Activated CD4-positive, alpha-beta T cell treated with anti-CD3 and anti-CD28 coated beads, Interleukin-2, amount 10 ng/mL, durations not matched to agents 7 days and 5 days (primary cell): ENCODE measurements around the gene RFC5. TPM values are rescaled to one million over a fixed set of nuclear protein-coding genes. Genes with fewer than 3 reads are reported as not detected.

ENCODE experiments used
- CTCF ChIA-PET: fragments of 350-600 bp; sonication (Branson Sonifier 250); formaldehyde crosslinking; loops from one replicate; lab custom pipeline; 2021; ENCODE audit warnings: antibody characterized with exemption; lab: Charles Lee
- POLR2A ChIA-PET: fragments of 350-600 bp; sonication (Branson Sonifier 250); formaldehyde crosslinking; loops from one replicate; lab custom pipeline; 2021; ENCODE audit warnings: antibody characterized with exemption; lab: Charles Lee
- DNase-seq: peaks from one replicate; pipeline ENCODE4 v3.0.0-alpha.2; 2020
- H3K27ac Mint-ChIP-seq: one replicate; pipeline ENCODE4 v1.8.0; 2021; ENCODE audit warnings: mild to moderate bottlenecking, moderate library complexity, mixed read lengths
- H3K27me3 Mint-ChIP-seq: one replicate; pipeline ENCODE4 v1.8.0; 2021; ENCODE audit warnings: mixed read lengths
- H3K36me3 Mint-ChIP-seq: one replicate; pipeline ENCODE4 v1.8.0; 2021; ENCODE audit warnings: low read depth, mixed read lengths
- H3K4me1 Mint-ChIP-seq: one replicate; pipeline ENCODE4 v1.8.0; 2021; ENCODE audit warnings: mixed read lengths
- H3K4me3 Mint-ChIP-seq: one replicate; pipeline ENCODE4 v1.8.0; 2021; ENCODE audit warnings: mild to moderate bottlenecking, moderate library complexity, mixed read lengths
- H3K9me3 Mint-ChIP-seq: one replicate; pipeline ENCODE4 v1.8.0; 2021; ENCODE audit warnings: mixed read lengths
- total RNA-seq, 2 experiments: library from RNA; stranded (reverse); gene quantifications; one replicate each; pipeline ENCODE4 v1.2.3, GENCODE V29; 2021

RFC5 gene
- total RNA-seq, 2 experiments from 2014 or later: 41.9 to 45.1 TPM

DNA sequence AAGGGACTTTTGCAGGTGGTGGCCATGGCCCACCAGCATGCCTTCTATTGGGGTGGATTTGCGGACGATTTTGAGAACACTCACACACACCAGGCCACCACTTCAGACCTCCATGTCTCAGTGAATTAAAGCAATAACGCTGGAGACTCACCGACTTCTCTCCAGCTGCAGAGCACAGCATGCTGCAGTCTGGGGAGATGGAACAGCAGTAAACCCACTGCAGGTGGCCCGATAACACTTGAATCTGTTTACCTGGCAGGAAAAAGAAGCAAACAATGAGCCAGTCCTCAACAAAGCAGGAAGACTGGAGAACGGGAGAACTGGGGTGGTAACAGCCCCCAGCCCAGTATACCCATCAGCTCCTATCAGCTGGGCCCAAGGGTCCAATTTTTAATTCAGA, 21.6 kb downstream of the RFC5 start:
- Mint-ChIP-seq H3K4me3 (no peak overlapping the region), H3K27me3 (no peaks in the 10 kb centered on the region), H3K36me3 (peaks cover 71% of the 10 kb centered on the region), H3K9me3 (peaks cover 2% of the 10 kb centered on the region), H3K27ac (no peak overlapping the region), H3K4me1 (peaks cover 25% of the 10 kb centered on the region)
- DNase-seq: no peak
- POLR2A ChIA-PET: no interaction called here
- CTCF ChIA-PET: interaction anchor here (1.1 kb wide), 1 partner anchor 26 kb away, joined by 4 read pairs; no protein-coding TSS in a partner anchor

- peaks cover 58% of the 10 kb centered on the region for H3K36me3 Mint-ChIP-seq
- no peak overlapping the region for H3K4me3 Mint-ChIP-seq
- ChIA-PET POLR2A (no interaction called here), CTCF (no interaction called here)
- DNase-seq: no peak
- H3K9me3 Mint-ChIP-seq: peaks cover 2% of the 10 kb centered on the region
- no peaks in the 10 kb centered on the region for H3K27me3 Mint-ChIP-seq
- no peak overlapping the region for H3K27ac Mint-ChIP-seq
- peaks cover 11% of the 10 kb centered on the region for H3K4me1 Mint-ChIP-seq
These were observed 25.6 kb downstream of the RFC5 start for GRCh38 chr12:118042091-118042490.

DNA sequence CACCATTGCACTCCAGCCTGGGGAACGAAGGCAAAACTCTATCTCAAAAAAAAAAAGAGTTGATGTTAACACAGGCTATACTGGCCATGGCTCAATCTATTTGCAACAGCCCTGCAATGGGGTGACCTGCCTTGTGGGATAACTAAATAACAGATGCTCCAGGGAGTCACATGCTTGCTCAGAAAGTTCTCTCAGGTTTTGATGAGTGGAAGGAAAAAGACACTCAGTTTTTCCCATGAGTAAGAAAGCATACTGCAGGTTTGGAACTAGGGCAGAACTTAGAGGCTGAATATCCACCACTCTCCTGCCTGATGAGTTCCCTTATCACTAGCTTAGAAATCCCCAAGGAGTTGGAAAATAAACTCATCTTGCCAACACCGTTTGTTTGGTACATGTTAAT, 27.6 kb downstream of the RFC5 start:
- Mint-ChIP-seq H3K9me3 (peaks cover 2% of the 10 kb centered on the region), H3K4me3 (no peak overlapping the region), H3K27me3 (no peaks in the 10 kb centered on the region), H3K4me1 (peaks cover 11% of the 10 kb centered on the region), H3K27ac (no peak overlapping the region), H3K36me3 (peaks cover 51% of the 10 kb centered on the region)
- ChIA-PET POLR2A (no interaction called here), CTCF (interaction anchor here (0.8 to 2.3 kb wide), 4 partner anchors 10 to 15 kb away, joined by 3 to 5 read pairs (median 4); no protein-coding TSS in a partner anchor)
- no peak for DNase-seq

- ChIA-PET CTCF (interaction anchor here (1.2 to 2.3 kb wide), 4 partner anchors 9 to 80 kb away, joined by 3 to 5 read pairs (median 4); no protein-coding TSS in a partner anchor), POLR2A (no interaction called here)
- Mint-ChIP-seq H3K27me3 (no peaks in the 10 kb centered on the region), H3K27ac (no peak overlapping the region), H3K4me1 (peaks cover 11% of the 10 kb centered on the region), H3K36me3 (peaks cover 50% of the 10 kb centered on the region), H3K9me3 (peaks cover 2% of the 10 kb centered on the region), H3K4me3 (no peak overlapping the region)
- DNase-seq: no peak
These were observed 28.1 kb downstream of the RFC5 start for GRCh38 chr12:118044577-118044976.

- no peak for DNase-seq
- no peak overlapping the region for H3K4me3 Mint-ChIP-seq
- no peaks in the 10 kb centered on the region for H3K27me3 Mint-ChIP-seq
- no peaks in the 10 kb centered on the region for H3K9me3 Mint-ChIP-seq
- peaks cover 53% of the 10 kb centered on the region for H3K36me3 Mint-ChIP-seq
- POLR2A ChIA-PET: no interaction called here
- no peak overlapping the region for H3K27ac Mint-ChIP-seq
- CTCF ChIA-PET: interaction anchor here (0.6 to 1.4 kb wide), 5 partner anchors 10 to 1961 kb away, joined by 3 to 4 read pairs (median 3); partner anchors contain the start of genes RFC5 and SUDS3
- peaks cover 11% of the 10 kb centered on the region for H3K4me1 Mint-ChIP-seq
These were observed 29.9 kb downstream of the RFC5 start for GRCh38 chr12:118046430-118046829.

DNA sequence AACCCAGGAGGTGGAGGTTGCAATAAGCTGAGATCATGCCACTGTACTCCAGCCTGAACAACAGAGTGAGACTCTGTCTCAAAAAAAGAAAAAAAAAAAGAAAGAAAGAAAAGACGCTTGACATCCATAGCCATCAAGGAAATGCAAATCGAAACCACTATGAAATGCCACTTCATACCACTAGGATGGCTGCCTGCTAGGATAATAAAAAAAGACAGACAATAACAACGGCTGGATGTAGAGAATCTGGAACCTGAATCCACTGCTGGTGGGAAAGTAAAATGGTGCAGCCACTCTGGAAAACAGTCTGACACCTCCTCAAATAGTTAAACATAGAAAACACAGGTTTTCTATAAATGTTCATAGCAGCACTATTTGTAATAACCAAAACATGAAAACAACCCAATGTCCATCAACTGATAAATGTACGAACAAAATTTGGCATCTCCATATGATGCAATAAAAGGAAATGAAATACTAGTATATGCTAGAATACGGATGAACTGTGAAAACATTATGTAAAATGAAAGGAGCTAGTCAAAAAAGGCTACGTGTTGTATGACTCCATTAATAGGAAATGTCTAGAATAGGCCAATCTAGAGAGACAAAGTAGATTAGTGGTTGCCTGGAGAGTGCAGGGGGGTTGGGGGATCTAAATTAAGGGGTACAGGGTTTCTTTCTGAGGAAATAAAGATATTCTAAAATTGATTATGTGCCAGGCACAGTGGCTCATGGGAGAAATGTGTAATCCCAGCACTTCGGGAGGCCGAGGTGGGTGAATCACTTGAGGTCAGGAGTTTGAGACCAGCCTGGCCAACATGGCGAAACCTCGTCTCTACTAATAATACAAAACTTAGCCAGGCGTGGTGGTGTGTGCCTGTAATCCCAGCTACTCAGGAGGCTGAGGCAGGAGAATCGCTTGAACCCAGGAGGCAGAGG, 34.7 kb downstream of the RFC5 start:
- peaks cover 29% of the 10 kb centered on the region for H3K36me3 Mint-ChIP-seq
- H3K27ac Mint-ChIP-seq: no peak overlapping the region
- no peaks in the 10 kb centered on the region for H3K27me3 Mint-ChIP-seq
- no peak overlapping the region for H3K4me3 Mint-ChIP-seq
- no peaks in the 10 kb centered on the region for H3K9me3 Mint-ChIP-seq
- POLR2A ChIA-PET: no interaction called here
- CTCF ChIA-PET: interaction anchor here (0.9 to 2.3 kb wide), 3 partner anchors 17 to 325 kb away, joined by 3 to 7 read pairs (median 3); partner anchors contain the start of gene SUDS3
- peaks cover 15% of the 10 kb centered on the region for H3K4me1 Mint-ChIP-seq
- no peak for DNase-seq

DNA sequence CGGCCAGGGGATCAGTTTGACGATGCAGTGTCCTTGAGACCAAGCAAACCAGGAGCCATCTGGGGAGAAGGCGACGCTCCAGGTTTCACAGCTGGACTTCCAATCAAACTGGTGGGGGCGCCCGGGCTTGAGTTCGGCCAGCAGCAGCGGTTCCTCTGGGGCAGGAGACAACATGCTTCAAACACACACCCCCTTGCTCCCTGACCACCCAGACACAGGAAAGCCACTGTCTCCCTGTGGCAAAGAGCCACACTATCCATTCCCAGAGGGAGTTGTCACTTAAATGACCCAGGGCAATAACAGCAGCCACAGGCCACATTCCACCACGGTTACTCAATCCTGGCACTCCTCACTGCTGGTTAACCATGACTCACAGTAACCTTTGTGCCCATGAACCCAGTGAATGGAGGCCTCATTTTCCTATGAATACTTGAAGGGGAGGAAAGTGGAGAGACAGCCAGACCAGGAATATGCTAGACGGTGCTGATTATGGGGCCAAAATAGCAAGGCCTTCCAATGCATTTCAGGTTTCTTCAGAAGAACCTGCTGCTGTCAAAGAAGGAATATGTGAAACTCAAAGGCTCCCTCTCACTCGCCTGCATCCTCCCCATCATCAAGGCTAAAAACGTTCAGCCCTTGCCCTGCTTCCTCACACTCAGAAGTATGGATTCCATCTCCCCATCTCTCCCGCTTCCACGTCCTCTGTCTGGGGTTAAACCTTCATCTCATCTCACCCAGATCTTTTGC, 36.0 kb downstream of the RFC5 start:
- peaks cover 15% of the 10 kb centered on the region for H3K4me1 Mint-ChIP-seq
- no peak for DNase-seq
- H3K9me3 Mint-ChIP-seq: no peaks in the 10 kb centered on the region
- H3K27ac Mint-ChIP-seq: no peak overlapping the region
- CTCF ChIA-PET: interaction anchor here (1.5 to 2.3 kb wide), 2 partner anchors 195 to 323 kb away, joined by 3 to 7 read pairs; partner anchors contain the start of gene SUDS3
- H3K36me3 Mint-ChIP-seq: peaks cover 27% of the 10 kb centered on the region
- no peaks in the 10 kb centered on the region for H3K27me3 Mint-ChIP-seq
- POLR2A ChIA-PET: no interaction called here
- H3K4me3 Mint-ChIP-seq: no peak overlapping the region

- peaks cover 23% of the 10 kb centered on the region for H3K36me3 Mint-ChIP-seq
- ChIA-PET CTCF (interaction anchor here (1.3 to 2.3 kb wide), 2 partner anchors 8 to 323 kb away, joined by 4 to 7 read pairs; partner anchors contain the start of gene SUDS3), POLR2A (no interaction called here)
- H3K4me1 Mint-ChIP-seq: peaks cover 15% of the 10 kb centered on the region
- no peaks in the 10 kb centered on the region for H3K9me3 Mint-ChIP-seq
- no peak overlapping the region for H3K27ac Mint-ChIP-seq
- no peak overlapping the region for H3K4me3 Mint-ChIP-seq
- no peak for DNase-seq
- no peaks in the 10 kb centered on the region for H3K27me3 Mint-ChIP-seq
These were observed 36.8 kb downstream of the RFC5 start for GRCh38 chr12:118053071-118053985.

GRCh38 chr12:118055144-118055557, 38.6 kb downstream of the RFC5 start:
- Mint-ChIP-seq H3K36me3 (peaks cover 15% of the 10 kb centered on the region), H3K4me1 (peaks cover 29% of the 10 kb centered on the region), H3K9me3 (no peaks in the 10 kb centered on the region), H3K27me3 (no peaks in the 10 kb centered on the region), H3K27ac (no peak overlapping the region), H3K4me3 (no peak overlapping the region)
- DNase-seq: peak; percentile 79
- ChIA-PET POLR2A (interaction anchor here (0.7 kb wide), 1 partner anchor 182 kb away, joined by 6 read pairs; no protein-coding TSS in a partner anchor), CTCF (interaction anchor here (0.5 to 3.6 kb wide), 7 partner anchors 9 to 321 kb away, joined by 3 to 20 read pairs (median 4); partner anchors contain the start of gene SUDS3)

DNA sequence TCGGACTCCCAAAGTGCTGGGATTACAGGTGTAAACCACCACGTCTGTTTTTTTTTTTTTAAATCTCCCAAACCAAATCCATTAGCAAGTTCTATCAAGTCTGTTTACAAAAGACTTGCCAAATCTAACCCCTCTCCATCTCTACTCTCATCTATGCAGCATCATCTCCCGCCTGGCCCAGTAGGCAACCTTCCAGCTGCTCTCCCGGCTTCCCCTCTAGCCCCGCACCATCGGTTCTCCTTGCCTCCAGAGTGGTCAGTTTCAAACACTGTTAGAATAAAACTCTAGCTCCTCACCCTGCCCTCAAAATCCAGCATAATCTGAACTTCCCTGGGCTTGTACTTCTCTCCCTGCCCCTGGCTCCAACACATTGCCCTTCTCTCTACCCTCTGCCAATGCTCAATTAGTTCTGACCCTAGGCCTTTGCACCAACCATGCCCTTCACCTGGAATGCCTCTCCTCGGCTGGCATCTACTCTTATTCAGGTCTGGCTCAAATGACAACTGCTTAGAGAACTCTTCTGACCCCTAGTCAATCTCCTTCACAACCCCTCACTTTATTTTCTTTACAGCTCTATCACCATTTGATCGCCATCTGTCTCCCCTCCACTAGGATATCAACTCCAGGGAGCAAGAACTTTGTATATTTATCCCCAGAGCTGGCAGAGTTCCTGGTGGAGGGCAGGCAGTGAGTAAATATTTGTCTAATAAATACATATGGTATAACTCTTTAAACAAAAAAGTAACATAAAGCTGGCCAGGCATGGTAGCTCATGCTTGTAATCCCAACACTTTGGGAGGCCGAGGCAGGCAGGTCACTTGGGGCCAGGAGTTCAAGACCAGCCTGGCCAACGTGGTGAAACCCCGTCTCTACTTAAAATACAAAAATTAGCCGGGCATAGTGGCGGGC, 39.6 kb downstream of the RFC5 start:
- no peaks in the 10 kb centered on the region for H3K27me3 Mint-ChIP-seq
- H3K9me3 Mint-ChIP-seq: no peaks in the 10 kb centered on the region
- H3K36me3 Mint-ChIP-seq: peaks cover 10% of the 10 kb centered on the region
- peaks cover 30% of the 10 kb centered on the region for H3K4me1 Mint-ChIP-seq
- H3K4me3 Mint-ChIP-seq: no peak overlapping the region
- POLR2A ChIA-PET: interaction anchor here (0.5 to 1.1 kb wide), 4 partner anchors 24 to 199 kb away, joined by 3 to 5 read pairs (median 3); partner anchors contain the start of gene RFC5
- H3K27ac Mint-ChIP-seq: no peak overlapping the region
- DNase-seq: no peak
- CTCF ChIA-PET: interaction anchor here (0.5 to 3.6 kb wide), 10 partner anchors 9 to 320 kb away, joined by 3 to 20 read pairs (median 3); partner anchors contain the start of genes RFC5 and SUDS3

DNA sequence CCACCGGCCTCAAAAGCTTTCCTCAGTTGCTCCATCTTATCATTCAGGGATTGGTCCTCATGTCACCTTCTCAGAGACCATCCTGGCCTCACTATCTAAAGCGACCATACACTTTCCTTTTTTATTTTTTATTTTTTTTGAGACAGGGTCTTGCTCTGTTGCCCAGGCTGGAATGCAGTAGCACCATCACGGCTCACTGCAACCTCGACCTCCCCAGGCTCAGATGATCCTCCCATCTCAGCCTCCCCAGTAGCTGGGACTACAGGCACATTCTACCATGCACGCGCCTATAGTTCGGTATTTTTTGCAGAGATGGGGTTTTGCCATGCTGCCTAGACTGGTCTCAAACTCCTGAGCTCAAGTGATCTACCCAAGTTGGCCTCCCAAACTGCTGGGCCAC, 41.7 kb downstream of the RFC5 start:
- no peak overlapping the region for H3K4me3 Mint-ChIP-seq
- no peak for DNase-seq
- H3K27ac Mint-ChIP-seq: no peak overlapping the region
- H3K9me3 Mint-ChIP-seq: no peaks in the 10 kb centered on the region
- peaks cover 34% of the 10 kb centered on the region for H3K4me1 Mint-ChIP-seq
- POLR2A ChIA-PET: no interaction called here
- H3K27me3 Mint-ChIP-seq: no peaks in the 10 kb centered on the region
- CTCF ChIA-PET: interaction anchor here (0.6 to 2.7 kb wide), 4 partner anchors 14 to 1292 kb away, joined by 3 to 6 read pairs (median 4); partner anchors contain the start of gene RFC5
- peaks cover 3% of the 10 kb centered on the region for H3K36me3 Mint-ChIP-seq
